GM21723 (cell line): ENCODE measurements around the gene IQGAP3.
A peak's percentile ranks its signal among the peaks of the same experiment; 100 is the strongest.

ENCODE experiments used
- ATAC-seq: cut with Tn5 transposase; IDR thresholded peaks from one replicate; pipeline ENCODE4 v1.9.1; 2021; ENCODE audit warnings: mild to moderate bottlenecking, moderate library complexity; ENCODE audit not compliant: unreplicated experiment

IQGAP3 gene

GRCh38 chr1:156498432-156499193, 73.8 kb downstream of the IQGAP3 start:
- no peak for ATAC-seq

GRCh38 chr1:156497743-156498431, 74.5 kb downstream of the IQGAP3 start:
- no peak for ATAC-seq

DNA sequence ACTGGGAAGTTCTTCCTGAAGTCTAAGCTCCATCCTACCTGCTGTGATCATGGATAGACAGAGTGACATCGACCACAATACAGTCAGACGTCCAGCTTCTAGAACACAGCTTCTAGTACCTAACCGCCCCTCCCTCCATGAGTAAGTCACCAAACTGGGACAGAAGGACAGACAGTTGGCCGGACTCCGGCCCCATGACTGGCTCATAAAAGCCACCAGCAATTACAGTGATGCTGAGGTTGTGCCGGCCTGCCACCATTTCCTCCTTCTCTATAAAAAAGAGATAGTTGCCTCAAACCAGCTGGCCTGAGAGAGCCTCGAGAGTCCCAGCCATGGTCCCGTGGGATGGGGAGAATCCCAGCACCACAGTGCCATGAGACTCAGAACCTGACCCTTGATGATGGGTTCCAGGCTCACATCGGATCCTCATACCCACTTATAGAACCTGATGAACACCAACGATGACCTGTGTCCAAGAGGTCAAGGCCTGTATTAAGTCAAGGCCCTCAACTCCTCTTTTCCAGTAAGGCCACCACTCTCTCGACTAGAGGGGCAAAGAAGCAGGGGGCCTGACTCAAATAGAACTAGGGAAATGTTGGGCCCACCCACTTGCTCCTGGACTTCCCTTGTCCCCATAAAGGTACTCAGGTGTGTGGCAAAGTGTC, 75.2 kb downstream of the IQGAP3 start:
- no peak for ATAC-seq

- peak; percentile 25 for ATAC-seq
Observed at GRCh38 chr1:156496211-156496761, 76.1 kb downstream of the IQGAP3 start.

DNA sequence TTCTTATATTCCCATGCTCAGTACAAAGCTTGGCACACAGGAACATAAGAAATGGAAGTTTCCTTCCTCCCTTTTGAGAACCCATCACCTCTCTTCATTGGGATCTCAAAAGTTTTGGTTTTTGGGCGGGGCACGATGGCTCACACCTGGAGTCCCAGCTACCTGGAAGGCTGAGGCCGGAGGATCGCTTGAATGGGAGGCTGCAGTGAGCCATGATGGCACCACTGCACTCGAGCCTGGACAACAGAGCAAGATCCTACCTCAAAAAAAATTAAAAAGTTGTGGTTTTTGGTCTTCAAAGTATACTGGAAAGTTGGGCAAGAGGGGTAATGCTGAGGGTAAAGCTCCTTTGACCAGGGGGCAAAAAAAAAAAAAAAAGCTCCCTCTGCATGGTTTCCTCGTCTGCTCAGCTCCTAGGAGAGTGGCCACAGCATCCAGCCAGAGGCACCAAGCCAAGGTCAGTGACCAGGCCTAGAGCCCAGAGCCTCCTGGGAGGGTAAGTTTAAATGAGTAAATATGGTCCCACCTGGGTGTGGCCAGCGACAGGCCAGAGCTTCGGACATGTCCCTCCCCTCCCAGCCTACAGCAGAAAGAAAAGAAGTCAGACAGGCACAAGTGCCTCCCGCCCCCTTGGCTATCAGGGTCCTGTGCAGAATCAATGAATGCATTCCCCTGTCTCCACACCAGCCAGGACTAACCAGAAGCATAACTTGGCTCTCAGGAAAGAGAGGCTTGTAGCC, 76.8 kb downstream of the IQGAP3 start:
- ATAC-seq: no peak

DNA sequence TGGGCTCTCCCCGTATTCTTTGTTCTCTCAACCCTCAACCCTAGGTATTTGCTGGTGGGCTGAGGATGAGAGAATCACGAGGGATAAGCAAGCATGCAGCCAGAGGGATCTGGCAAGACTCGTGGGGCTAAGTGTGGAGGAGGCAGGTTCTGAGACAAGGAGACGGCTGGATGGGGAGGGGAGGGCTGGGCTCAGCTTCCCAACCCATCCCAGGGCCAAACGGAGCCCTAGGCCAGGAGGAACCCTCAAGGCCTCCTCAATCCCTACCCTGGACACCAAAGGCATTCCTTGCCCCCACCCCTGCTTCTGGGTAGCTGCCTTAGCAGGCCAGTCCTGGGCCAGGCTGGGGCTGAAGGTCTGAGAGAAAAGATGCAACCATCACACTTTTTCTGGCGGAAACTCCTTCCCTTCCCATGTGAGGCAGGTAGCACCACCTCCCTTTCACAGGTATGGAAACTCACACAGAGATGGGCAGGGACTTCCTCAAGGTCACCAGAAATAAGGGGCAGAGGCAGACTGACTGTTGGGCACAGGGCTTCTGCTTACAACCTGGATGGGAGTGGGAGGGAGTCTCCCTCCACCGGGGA, 78.0 kb downstream of the IQGAP3 start:
- no peak for ATAC-seq

DNA sequence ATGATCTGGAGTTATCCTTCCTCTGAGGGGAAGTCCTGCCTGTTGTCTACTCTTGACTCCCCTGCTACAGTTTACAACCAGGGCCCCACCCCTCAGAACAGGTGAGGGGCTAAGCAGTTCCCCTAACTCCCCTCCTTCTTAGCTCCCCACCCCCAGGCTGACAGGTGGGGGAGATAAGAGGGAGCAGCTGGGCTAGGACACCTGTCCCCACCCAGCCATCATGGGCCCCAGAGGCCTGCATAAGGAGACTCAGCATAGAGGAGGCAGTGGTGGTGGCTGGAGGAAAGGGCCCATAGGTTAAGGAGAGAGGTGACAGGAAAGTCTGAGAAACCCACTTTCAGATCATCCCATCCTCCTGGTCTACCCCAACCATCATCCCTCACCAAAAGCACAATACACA, 78.6 kb downstream of the IQGAP3 start:
- no peak for ATAC-seq

GRCh38 chr1:156493154-156493631, 79.2 kb downstream of the IQGAP3 start:
- no peak for ATAC-seq

GRCh38 chr1:156492591-156493080, 79.7 kb downstream of the IQGAP3 start:
- ATAC-seq: no peak

- ATAC-seq: no peak
Observed at GRCh38 chr1:156492013-156492590, 80.3 kb downstream of the IQGAP3 start.

DNA sequence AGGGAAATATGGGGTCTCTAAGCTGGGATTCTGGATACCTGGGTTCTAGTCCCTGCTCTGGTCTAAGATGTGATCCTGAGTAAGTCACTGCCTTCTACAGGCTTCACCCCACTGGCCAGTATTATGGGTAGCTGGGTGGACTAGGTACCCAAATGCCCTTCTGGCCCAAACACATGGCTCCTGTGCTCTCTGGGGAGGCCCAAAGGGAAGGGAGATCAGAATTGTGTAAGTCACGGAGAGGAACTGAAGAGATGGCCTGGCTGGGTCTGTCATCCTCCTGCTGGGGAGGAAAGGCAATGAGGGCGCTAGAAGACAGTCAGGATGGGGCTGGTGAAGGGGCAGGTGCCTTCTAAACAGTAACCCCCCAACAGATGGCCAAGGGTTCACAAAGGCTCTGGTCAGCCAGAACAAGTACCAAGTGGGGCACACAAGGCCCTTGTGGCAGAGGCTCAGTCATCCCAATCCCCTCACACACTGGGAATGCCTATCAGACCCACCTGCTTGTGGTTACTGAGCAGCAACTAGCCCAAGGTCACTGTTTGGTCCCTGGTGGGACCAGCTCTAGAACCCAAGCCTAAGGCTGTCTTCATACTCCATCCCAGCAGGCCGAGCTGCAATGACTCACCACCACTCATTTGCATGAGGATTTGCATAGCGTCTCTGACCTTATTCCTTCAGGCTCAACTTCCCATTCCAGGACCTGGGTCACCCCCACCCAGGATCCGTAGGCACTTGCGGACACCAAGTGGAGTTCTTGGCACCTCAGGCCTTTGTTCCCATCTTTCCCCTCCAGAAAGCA, 81.0 kb downstream of the IQGAP3 start:
- no peak for ATAC-seq

GRCh38 chr1:156490401-156491032, 81.8 kb downstream of the IQGAP3 start:
- no peak for ATAC-seq

DNA sequence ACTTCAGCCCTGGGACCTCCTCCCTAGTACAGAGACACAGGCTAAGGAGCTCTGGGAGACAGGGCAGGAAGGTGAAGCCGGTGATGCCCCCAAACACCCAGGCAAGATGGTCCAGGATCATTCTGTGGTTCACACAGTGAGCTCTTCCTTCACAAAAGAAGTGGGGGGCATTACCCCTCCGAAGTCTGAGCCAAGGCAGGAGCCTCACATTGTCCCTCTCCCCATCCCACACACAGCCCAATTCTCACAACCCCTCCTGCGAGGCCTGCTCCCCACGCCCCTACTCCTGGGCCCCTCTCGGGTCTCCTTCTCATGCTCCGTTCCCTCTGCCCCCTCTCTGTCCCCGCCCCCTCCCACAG, 82.5 kb downstream of the IQGAP3 start:
- ATAC-seq: no peak

DNA sequence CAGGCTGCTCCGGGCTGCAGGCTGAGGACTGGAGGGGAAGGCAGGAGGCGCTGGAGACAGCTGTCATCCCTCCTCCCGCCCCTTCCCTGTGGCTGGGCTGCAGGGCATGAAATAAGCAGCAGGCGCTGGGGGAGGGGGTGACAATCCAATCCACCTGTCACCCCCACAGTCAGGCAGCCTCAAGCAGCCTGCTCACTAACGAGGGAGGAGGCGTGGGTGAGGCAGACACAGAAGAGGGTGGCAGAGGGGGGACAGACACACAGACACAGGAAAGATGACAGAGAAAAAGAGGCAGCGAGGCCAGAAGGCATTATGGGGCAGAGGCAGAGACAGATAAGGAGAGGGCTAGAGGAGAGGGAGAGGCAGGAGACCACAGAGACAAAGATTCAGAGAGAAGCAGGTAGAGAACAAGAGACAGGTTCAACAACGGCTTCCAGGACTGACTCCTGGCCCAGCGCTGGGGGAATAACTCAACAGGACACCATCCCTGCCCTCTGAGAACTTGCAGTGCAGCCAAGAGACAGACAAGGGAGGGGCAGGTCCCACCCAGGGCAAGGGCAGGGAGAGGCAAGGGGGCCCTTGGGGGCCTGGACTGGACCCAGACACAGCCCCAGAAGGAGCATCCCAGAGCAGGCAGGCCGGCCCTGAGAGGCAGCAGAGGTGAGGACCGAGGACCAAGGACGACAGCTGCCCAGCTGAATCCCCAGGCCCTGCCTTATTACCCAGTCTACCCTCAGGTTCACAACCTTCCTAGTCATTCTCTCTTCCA, 83.0 kb downstream of the IQGAP3 start:
- ATAC-seq: peak; percentile 11

DNA sequence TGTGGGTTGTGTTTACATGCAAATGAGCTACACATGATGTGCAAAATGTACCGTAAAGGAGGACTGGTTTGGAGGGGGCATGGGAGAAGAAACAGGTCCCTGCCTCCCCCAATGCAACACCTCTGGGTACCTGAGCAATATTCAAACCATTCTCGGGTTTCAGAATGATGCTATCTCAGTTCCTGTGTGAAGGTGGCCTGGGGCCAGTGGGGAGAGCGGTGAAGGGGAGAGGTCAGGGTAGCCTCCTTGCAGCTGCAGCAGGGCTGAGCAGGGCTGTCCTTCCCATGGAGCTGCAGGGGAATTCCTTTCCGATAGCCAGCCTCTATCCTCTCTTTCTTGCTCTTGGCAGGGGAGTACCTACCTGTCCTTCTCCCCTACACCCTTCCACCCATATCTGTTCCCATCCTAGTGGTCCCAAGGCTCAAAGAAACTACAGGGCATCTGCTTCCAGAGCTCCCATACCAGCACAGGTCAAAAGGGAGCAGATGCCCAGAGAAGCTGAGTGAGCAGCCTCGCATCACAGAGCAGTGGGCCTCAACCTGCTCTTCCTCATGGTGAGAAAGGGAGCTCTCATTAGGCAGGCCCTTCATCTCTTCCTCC, 83.7 kb downstream of the IQGAP3 start:
- ATAC-seq: peak; percentile 61

- peak; percentile 40 for ATAC-seq
Observed at GRCh38 chr1:156487862-156488261, 84.5 kb downstream of the IQGAP3 start.
